HG02610 (cell line): ENCODE measurements around the gene RCC1.
A peak's percentile ranks its signal among the peaks of the same experiment; 100 is the strongest.
"Not testable (repeated sequence)": the region's sequence is repeated elsewhere in the genome, so short reads cannot be mapped to it uniquely, and the experiment has no call there.

ENCODE experiments used
- ATAC-seq: cut with Tn5 transposase; IDR thresholded peaks from one replicate; pipeline ENCODE4 v1.9.1; 2021; ENCODE audit warnings: mild to moderate bottlenecking, moderate library complexity; ENCODE audit not compliant: unreplicated experiment

The RCC1 gene

GRCh38 chr1:28505406-28506187, at the start of gene RCC1:
Gene RCC1 (plus strand): TSS chr1:28506043. CDS start chr1:28529867, 23,824 bp downstream.
- peak; percentile 65 for ATAC-seq

DNA sequence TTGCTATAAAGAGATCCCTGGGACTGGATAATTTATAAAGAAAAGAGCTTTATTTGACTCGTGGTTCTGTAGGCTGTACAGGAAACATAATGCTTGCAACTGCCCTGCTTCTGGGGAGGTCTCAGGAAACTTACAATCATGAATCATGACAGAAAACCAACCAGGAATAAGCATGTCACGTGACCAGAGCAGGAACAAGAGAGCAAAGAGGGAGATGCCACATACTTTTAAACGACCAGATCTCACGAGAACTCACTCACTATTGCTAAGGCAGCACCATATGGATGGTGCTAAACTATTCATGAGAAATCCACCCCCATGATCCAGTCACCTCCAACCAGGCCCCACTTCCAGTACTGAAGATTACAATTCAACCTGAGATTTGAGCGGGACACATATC, 49.8 kb upstream of the RCC1 start:
- ATAC-seq = no peak

DNA sequence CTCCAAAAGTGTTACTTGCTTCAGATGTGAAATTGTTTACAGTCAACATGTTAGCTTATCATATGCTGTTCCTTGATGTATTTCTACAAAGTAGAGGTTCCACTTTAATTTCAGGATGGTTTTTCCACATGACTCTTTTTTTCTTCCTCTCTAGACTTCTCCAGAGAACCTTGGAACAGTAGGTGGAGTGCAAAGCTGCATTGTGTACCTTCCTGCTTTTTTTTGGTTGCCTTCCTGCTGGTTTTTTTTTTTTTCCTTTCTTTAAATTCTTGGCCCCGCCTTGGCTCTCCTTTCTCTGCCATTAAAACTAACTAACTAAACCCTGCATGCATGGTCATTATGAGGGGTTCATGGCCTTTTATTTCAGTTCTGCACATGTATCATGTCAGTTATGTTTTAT, 48.2 kb upstream of the RCC1 start:
- ATAC-seq = no peak

DNA sequence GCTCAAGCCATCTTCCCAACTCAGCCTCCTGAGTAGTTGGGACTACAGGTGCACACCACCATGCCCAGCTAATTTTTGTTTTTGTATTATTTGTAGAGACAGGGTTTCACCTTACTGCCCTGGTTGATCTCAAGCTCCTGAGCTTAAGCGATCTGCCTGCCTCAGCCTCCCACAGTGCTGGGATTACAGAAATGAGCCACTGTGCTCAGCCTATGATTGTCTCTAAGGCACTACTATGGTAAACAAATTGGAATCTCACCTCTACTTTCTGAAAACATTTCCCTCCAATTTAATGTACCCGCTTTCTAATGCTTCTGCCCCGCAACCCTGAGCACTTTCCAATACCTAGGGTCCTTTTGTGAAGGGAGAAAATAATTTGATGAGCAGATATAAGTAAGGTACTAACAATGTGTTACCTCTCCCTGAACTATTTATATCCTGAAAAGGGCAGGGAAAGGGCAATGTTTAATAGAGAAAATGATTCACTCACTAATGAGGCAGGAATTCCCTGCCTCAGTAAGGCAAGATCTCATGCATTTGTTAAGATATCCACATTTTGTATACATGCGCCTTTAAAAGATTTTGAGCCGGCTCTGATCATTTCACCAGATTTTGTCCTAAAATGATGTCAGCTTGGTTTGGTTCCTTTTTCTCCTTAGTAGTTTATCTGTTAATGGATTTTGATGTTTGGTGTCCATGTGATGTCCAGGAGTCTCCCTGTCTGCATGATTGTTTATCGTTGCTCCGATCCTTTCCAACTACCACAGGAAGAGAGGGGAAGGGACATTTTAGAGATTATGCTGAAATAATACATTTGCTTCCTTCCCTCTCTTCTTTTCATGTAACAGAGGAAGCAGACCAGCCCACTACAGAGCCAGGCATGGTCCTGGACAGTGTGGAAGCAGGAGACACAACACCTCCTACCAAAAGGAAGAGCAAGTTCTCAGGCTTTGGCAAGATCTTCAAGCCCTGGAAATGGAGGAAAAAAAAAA, 47.3 kb upstream of the RCC1 start:
- ATAC-seq = no peak

DNA sequence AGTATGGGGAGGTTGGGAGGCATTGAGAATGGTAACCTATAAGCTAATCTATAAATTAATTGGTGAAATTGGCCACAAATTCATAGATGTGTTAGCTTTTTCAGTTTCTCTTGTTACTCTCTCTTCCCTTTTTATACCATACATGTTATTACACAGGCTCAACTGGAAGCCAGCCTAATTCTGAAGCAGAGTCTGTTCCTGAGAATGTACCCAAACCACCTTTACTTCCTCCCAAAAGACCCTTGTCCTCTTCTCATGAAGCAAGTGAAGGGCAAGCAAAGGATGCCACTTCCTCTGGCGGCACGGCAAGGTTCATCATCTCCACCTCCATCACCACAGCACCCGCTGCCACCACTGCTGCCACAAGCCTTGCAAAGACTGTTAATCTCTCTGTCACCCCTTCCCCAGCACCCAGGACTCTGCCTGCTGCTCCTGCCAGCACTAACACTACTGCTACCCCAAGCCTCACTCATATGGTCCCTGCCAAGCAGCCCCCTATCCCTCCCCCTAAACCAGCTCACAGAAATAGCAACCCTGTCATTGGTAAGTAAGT, 39.5 kb upstream of the RCC1 start:
- ATAC-seq = no peak

DNA sequence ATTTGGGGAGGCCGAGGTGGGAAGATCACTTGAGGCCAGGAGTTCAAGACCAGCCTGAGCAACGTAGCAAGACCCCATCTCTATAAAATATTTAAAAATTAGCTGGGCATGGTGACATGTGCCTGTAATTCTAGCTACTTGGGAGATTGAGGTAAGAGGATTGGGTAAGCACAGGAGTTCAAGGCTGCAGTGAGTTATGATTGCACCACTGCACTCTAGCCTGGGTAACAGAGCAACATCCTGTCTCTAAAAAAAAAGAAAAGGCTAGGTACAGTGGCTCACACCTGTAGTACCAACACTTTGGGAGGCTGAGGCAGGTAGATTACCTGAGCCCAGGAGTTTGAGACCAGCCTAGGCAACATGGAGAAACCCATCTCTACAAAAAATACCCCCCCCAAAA, 35.7 kb upstream of the RCC1 start:
- ATAC-seq = no peak

DNA sequence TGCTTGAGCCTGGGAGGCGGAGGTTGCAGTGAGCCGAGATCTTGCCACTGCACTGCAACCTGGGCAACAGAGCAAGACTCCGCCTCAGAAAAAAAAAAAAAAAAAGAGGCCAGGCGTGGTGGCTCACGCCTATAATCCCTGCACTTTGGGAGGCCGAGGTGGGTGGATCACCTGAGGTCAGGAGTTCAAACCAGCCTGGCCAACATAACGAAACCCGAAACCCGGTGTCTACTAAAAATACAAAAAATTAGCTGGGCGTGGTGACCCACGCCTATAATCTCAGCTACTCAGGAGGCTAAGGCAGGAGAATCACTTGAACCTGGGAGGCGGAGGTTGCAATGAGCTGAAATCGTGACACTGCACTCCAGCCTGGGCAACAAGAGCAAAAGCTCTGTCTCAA, 26.3 kb upstream of the RCC1 start:
- not testable (repeated sequence) for ATAC-seq

- no peak for ATAC-seq
Measured at GRCh38 chr1:28480308-28480707, 25.5 kb upstream of the RCC1 start.

DNA sequence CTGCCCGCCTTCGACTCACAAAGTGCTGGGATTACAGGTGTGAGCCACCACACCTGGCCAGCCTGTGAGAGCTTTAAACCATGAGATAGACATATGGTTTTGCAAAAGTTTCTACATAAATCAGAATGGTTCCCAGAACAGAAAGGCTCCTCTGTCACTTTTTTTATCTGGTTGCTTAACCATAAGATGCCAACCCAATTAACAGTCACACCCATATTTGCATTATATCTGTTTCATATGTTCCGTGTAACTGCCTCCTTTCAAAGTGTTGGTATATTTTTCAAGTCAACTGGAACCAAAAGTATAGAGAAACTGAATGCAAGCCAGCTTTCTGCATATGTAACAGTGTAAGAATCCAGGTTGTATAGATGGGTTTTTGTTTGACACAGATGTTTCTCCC, 23.7 kb upstream of the RCC1 start:
- ATAC-seq = no peak

DNA sequence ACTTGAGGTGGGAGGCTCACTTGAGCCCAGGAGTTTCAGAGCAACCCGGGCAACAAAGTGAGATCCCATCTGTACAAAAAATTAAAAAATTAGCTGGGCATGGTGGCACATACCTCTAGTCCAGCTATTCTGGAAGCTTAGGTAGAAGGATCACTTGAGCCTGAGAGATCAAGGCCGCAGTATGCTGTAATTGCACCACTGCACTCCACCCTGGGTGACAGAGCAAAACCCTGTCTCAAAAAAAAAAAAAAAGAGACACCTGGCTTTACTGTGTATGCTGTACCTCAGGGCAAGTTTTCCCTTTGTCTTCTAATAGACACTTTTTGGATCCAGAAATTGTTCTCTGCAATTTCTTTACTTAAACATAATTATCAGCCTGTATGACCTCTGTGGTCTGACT, 23.1 kb upstream of the RCC1 start:
- no peak for ATAC-seq

GRCh38 chr1:28494737-28495136, 11.1 kb upstream of the RCC1 start:
- no peak for ATAC-seq

GRCh38 chr1:28499553-28499952, 6.3 kb upstream of the RCC1 start:
- ATAC-seq = no peak

DNA sequence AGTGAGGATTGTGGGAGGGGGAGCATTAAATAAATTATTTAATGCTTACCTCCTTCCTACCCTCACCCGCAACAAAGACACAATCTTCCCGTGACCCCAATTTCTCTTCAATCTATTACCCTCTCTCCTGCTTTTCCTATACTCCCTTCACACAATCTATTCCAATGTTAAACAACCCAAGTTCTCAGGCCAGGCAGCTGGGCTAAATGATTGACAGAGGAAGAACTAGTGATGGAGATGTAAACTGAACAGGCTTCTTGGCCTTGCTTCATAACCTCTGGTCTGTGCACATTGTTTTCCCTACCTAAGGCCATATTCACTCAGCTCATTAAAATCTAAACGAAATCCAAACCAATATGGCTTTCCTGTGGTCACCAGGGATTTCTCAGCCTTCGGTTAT, 3.9 kb upstream of the RCC1 start:
- ATAC-seq = no peak

DNA sequence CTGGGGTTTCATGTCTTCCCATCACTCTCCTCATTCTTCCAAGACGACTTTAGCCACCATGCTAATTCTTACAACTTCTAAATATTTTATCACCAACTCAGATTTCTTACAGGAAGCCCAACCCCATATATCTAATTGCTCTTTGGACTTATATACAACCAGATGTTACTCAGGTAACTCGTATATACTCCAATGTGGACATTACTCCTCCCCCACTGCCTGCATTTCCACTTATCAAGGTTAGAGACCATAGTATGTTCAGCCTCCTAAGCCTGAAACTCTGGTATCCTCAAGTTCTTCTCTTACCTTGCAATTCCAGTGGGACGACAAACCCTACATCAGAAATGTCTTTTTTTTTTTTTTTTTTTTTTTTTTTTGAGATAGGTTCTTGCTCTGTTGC, 2.7 kb upstream of the RCC1 start:
- ATAC-seq = no peak

GRCh38 chr1:28506907-28507246, 1.0 kb downstream of the RCC1 start:
- no peak for ATAC-seq

GRCh38 chr1:28507247-28507645, 1.4 kb downstream of the RCC1 start:
- ATAC-seq = no peak

DNA sequence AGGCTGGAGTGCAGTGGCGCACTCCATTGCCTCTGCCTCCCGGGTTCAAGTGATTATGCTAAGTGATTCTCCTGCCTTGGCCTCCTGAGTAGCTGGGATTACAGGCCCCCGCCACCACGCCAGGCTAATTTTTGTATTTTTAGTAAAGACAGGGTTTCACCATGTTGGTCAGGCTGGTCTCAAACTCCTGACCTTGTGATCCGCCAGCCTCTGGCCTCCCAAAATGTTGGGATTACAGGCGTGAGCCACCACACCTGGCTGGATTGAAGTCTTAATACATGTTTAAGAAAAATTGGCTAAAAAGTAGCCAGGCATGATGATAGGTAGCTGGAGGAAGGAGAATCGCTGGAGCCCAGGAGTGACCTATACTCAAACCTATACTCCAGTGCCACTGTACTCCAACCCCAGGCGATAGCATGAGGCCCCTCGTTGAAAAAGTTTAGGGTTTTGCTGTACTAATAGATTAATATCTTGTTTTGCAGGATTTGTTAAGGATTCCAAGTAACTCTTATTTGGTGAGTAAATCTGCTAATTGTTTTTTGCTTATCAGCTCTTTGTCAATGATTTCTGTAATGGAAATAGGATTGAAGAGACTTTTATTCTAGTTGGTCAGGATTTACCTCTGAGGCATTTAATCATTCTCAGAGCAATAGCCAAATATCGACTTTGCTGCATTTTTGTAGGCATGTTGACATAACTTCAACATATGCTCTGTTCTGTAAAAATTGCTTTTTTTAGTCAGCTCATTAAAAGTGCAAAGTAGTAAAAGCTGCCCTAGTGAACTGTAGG, 2.0 kb downstream of the RCC1 start:
- ATAC-seq = no peak

DNA sequence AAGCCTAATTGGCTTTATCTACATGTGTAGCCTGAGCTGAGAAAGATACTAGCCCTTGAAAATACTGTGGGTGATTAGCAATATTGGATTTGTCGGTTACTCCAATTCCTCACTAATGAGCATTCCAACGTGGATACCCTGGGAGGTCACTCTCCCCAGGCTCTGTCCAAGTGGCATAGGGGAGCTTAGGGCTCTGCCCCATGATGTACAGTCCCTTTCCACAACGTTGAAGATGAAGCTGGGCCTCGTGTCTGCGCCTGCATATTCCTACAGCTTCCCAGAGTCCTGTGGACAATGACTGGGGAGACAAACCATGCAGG, 2.6 kb downstream of the RCC1 start:
- ATAC-seq = no peak

GRCh38 chr1:28509705-28510272, 3.9 kb downstream of the RCC1 start:
- no peak for ATAC-seq

DNA sequence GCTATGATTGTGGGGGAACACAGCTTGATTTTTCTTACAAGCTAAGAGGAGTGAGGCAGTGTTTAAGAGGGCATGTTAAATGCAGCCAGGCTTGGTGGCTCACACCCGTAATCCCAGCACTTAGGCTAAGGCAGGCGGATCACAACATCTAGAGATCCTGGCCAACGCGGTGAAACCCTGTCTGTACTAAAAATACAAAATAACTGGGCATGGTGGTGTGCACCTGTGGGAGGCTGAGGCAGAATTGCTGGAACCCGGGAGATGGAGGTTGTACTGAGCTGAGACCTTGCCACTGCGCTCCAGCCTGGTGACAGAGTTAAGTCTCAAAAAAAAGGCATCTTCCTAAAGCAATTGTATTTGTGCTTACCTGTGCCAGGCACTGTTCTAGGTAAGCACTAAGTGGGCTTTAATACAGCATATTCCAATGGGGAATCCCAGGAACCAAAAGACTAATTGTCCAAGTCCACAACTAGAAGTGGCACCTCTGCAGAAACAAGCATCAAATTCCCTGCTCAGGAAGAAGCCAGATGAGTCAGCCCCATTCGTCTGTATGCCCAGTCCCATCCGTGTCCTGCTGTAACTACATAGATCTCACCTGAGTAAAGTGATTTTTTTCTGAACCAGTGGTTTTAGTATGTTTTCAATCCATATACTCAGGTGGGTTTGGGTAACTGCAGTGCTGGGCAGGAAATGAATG, 4.6 kb downstream of the RCC1 start:
- no peak for ATAC-seq
